LoVo (cell line): ENCODE measurements around the gene MAFF.

Experiments
- DNase-seq: peaks from one replicate; pipeline ENCODE4 v3.0.0-alpha.2; 2016; ENCODE audit warnings: low spot score

MAFF gene

GRCh38 chr22:38204784-38205183 is 3.0 kb downstream of the MAFF start:
- DNase-seq: no peak

- DNase-seq: no peak
These were observed 3.7 kb downstream of the MAFF start for GRCh38 chr22:38205261-38206128.

- DNase-seq: no peak
These were observed 6.2 kb downstream of the MAFF start for GRCh38 chr22:38207898-38208432.

- no peak for DNase-seq
These were observed 6.8 kb downstream of the MAFF start for GRCh38 chr22:38208551-38208968.

- no peak for DNase-seq
These were observed 9.8 kb downstream of the MAFF start for GRCh38 chr22:38211556-38211955.

GRCh38 chr22:38212442-38212841 is 10.6 kb downstream of the MAFF start:
- no peak for DNase-seq

- DNase-seq: no peak
These were observed 11.7 kb downstream of the MAFF start for GRCh38 chr22:38213319-38213989.

GRCh38 chr22:38213990-38214301 is 12.2 kb downstream of the MAFF start:
- DNase-seq: no peak

- DNase-seq: no peak
These were observed 12.7 kb downstream of the MAFF start for GRCh38 chr22:38214302-38215056.

- no peak for DNase-seq
These were observed 13.6 kb downstream of the MAFF start for GRCh38 chr22:38215156-38216038.

GRCh38 chr22:38218661-38219622 is 17.1 kb downstream of the MAFF start:
- DNase-seq: peak; percentile 79

GRCh38 chr22:38219632-38220031 is 17.8 kb downstream of the MAFF start:
- DNase-seq: no peak

- DNase-seq: no peak
These were observed 18.4 kb downstream of the MAFF start for GRCh38 chr22:38220163-38220562.

- DNase-seq: no peak
These were observed 19.0 kb downstream of the MAFF start for GRCh38 chr22:38220653-38221386.

GRCh38 chr22:38221407-38221806 is 19.6 kb downstream of the MAFF start:
- no peak for DNase-seq

- no peak for DNase-seq
These were observed 20.4 kb downstream of the MAFF start for GRCh38 chr22:38221908-38222796.

GRCh38 chr22:38222797-38223119 is 21.0 kb downstream of the MAFF start:
- DNase-seq: no peak

GRCh38 chr22:38223289-38223960 is 21.6 kb downstream of the MAFF start:
- DNase-seq: no peak
